Lower leg skin (tissue), 4 donors: ENCODE data around the gene TDRD3. TPM values are rescaled to one million over a fixed set of nuclear protein-coding genes. Genes with fewer than 3 reads are reported as not detected.

Experiments used
- DNase-seq, 2 donors: peaks; one replicate each; pipeline ENCODE4 v3.0.0-alpha.2; 2019; ENCODE audit warnings: low spot score in 2 of 2
- H3K4me3 ChIP-seq: fragments of 200-600 bp; sonication (generic); 2 replicates; pipeline ENCODE4 v1.5.1; 2017; ENCODE audit warnings: mild to moderate bottlenecking, low read depth; ENCODE audit not compliant: poor library complexity, severe bottlenecking
- POLR2A ChIP-seq, 2 donors: fragments of 450-650 bp; IDR thresholded peaks; one replicate each; pipeline ENCODE4 v1.6.1; 2016 to 2017; ENCODE audit warnings: antibody characterized with exemption in 2 of 2, mild to moderate bottlenecking in 1 of 2, moderate library complexity in 1 of 2
- WGBS, 2 donors: methylation state at CpG; one replicate each; pipeline ENCODE4 v1.1.5; 2018; 5-methylcytosine and 5-hydroxymethylcytosine counted together
- intact Hi-C: fragments of 100-400 bp; cut with DNase I; formaldehyde crosslinking; loops from one replicate; pipeline ENCODE4 v1.15.0; 2023; ENCODE audit warnings: low total_unique reads
- total RNA-seq, 4 donors: library from RNA; depleted of rRNA; stranded (reverse); fragments of >200 nt; gene quantifications; one replicate each; pipeline ENCODE4 v1.1.0, GENCODE V29; 2016
- TF ChIP-seq, protein P1 (sequence below), 3 donors: fragments of 450-650 bp; IDR thresholded peaks; one replicate each; pipeline ENCODE4 v1.5.1; 2016; ENCODE audit warnings: antibody characterized with exemption in 3 of 3, mild to moderate bottlenecking in 3 of 3, moderate library complexity in 2 of 3

The TDRD3 gene
- total RNA-seq, 4 donors from 2014 or later = 12.5 to 21.5 (median 18.2) TPM

DNA sequence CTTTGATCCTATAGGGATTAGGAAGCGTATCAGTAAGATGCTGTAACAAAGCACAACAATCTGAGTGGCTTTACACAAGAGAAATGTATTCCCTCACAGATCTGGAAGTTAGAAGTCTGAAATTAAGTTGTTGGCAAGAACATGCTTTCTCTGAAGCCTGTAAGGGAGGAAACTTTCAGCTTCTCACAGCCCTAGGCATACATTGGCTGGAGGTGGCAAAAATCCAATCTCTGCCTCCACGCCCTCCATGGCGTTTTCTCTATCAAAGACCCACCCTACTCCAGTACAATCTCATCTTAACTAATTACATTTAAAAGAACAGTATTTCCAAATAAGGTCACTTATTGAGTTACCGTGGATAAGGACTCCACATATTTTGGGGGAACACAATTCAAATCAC lies 211.9 kb downstream of the TDRD3 start:
- TF ChIP-seq POLR2A (IDR thresholded peaks at IDR 0.05) = no peak
- TF ChIP-seq, protein P1, sequence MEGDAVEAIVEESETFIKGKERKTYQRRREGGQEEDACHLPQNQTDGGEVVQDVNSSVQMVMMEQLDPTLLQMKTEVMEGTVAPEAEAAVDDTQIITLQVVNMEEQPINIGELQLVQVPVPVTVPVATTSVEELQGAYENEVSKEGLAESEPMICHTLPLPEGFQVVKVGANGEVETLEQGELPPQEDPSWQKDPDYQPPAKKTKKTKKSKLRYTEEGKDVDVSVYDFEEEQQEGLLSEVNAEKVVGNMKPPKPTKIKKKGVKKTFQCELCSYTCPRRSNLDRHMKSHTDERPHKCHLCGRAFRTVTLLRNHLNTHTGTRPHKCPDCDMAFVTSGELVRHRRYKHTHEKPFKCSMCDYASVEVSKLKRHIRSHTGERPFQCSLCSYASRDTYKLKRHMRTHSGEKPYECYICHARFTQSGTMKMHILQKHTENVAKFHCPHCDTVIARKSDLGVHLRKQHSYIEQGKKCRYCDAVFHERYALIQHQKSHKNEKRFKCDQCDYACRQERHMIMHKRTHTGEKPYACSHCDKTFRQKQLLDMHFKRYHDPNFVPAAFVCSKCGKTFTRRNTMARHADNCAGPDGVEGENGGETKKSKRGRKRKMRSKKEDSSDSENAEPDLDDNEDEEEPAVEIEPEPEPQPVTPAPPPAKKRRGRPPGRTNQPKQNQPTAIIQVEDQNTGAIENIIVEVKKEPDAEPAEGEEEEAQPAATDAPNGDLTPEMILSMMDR (IDR thresholded peaks at IDR 0.05) = no peak
- 60 to 63% methylated on average over 4 of the region's 4 CpGs for WGBS, 2 donors
- no peak overlapping the region for H3K4me3 ChIP-seq
- no peak for DNase-seq
- intact Hi-C loops = no loop called here

DNA sequence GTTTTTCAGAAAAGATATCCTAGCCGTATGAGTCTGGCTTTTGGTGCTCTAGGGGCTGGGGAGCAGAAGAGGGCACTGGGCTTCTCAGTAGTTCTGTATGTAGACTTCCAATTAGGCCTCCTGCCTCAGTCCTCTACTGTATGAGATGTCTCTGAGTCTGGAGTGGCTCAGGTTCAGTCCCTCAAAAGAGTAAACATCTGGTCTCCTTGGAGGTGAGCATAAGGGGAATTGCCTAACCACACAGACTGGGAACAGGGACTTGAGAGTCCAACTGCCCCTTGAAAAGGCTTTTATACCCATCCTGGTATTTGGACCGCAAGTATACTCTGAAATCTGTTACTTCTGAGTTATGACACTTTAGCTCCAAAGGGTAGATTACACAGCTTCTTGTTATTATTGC lies 214.5 kb downstream of the TDRD3 start:
- H3K4me3 ChIP-seq = no peak overlapping the region
- DNase-seq = no peak
- TF ChIP-seq POLR2A (IDR thresholded peaks at IDR 0.05) = no peak
- TF ChIP-seq, protein P1 (IDR thresholded peaks at IDR 0.05) = no peak
- intact Hi-C loops = no loop called here
- WGBS, 2 donors = 64 to 78% methylated on average over 2 of the region's 2 CpGs

DNA sequence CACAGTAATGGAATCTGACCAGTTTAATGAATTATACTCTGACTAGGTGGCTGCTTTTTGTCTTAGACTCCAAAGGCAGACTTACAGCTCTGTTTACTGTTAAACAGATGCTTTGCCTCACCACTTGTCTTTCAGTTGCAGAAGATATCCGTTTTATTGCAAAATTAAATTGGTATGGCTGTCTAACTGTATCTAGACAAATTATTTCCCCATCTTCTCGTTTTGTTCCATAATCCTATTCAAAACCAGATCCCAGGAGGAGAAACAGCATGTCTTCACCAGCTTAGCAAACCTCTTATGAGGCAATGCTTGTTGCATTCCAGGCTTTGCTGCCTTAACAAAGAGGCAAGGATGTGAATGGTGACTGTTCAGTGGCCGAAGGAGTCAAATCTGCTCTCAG lies 215.6 kb downstream of the TDRD3 start:
- WGBS, 2 donors = 67 to 73% methylated on average over 3 of the region's 3 CpGs
- intact Hi-C loops = no loop called here
- no peak overlapping the region for H3K4me3 ChIP-seq
- DNase-seq = no peak
- TF ChIP-seq, protein P1 (IDR thresholded peaks at IDR 0.05) = no peak
- no peak for TF ChIP-seq POLR2A (IDR thresholded peaks at IDR 0.05)

DNA sequence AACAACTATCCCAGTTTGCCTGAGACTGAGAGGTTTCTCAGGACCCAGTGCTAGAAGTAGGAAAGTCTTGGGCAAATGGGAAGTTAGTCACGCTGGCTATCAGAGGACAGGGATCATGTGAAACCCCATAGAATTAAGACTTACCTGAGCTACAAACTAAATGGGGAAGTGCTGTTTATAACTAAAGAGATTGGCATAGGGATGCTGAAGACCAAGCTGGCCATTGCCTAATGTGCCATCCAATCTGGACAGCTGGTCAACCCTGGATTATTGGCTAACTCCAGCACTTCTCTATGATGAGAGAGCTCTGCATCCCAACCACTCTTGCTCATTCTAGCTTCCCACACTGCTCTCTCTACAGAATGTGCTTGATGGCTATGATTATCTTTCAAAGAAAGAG lies 216.1 kb downstream of the TDRD3 start:
- intact Hi-C loops = no loop called here
- TF ChIP-seq, protein P1 (IDR thresholded peaks at IDR 0.05) = no peak
- TF ChIP-seq POLR2A (IDR thresholded peaks at IDR 0.05) = no peak
- H3K4me3 ChIP-seq = no peak overlapping the region
- 96 to 100% methylated on average over 1 of the region's 1 CpG for WGBS, 2 donors
- no peak for DNase-seq

GRCh38 chr13:60617991-60618733 lies 221.1 kb downstream of the TDRD3 start:
- H3K4me3 ChIP-seq = no peak overlapping the region
- DNase-seq = no peak
- TF ChIP-seq, protein P1 (IDR thresholded peaks at IDR 0.05) = no peak
- no peak for TF ChIP-seq POLR2A (IDR thresholded peaks at IDR 0.05)
- intact Hi-C loops = no loop called here
- 61 to 67% methylated on average over 4 of the region's 4 CpGs for WGBS, 2 donors

- intact Hi-C loops = no loop called here
- WGBS, 2 donors = 77 to 84% methylated on average over 2 of the region's 2 CpGs
These were observed 222.4 kb downstream of the TDRD3 start for GRCh38 chr13:60619461-60619860.

More at GRCh38 chr13:60619461-60619860, 222.4 kb downstream of the TDRD3 start:
- TF ChIP-seq POLR2A (IDR thresholded peaks at IDR 0.05) = no peak
- TF ChIP-seq, protein P1 (IDR thresholded peaks at IDR 0.05) = no peak
- no peak for DNase-seq
- H3K4me3 ChIP-seq = no peak overlapping the region
